GM23338 (cell line): ENCODE measurements around the gene UBN2. TPM values are rescaled to one million over a fixed set of nuclear protein-coding genes. Genes with fewer than 3 reads are reported as not detected.
A peak's percentile ranks its signal among the peaks of the same experiment; 100 is the strongest.

Experiments
- ATAC-seq: fragments of 200-7000 bp; cut with Tn5 transposase; 3 replicates; pipeline ENCODE4 v1.9.1; 2020
- DNase-seq: peaks from one replicate; pipeline ENCODE4 v3.0.0-alpha.2; 2015; ENCODE audit warnings: low spot score
- H2AFZ ChIP-seq: fragments of 200-600 bp; sonication (generic); 2 replicates; pipeline ENCODE4 v1.8.0; 2016; ENCODE audit warnings: antibody characterized with exemption, mild to moderate bottlenecking, moderate library complexity
- H3F3A ChIP-seq: fragments of 200-600 bp; sonication (generic); replicated peaks from 2 replicates; pipeline ENCODE4 v1.8.0; 2017; ENCODE audit warnings: antibody characterized with exemption, mixed run types, low read depth
- H3K27ac ChIP-seq: fragments of 200-600 bp; sonication (generic); 2 replicates; pipeline ENCODE4 v1.6.1; 2016; ENCODE audit warnings: low read depth
- H3K27me3 ChIP-seq: fragments of 200-600 bp; sonication (generic); 2 replicates; pipeline ENCODE4 v1.8.0; 2016; ENCODE audit warnings: mild to moderate bottlenecking, mixed run types, moderate library complexity; ENCODE audit not compliant: insufficient read depth
- H3K36me3 ChIP-seq: fragments of 200-600 bp; sonication (generic); 2 replicates; pipeline ENCODE4 v1.8.0; 2016; ENCODE audit warnings: mild to moderate bottlenecking; ENCODE audit not compliant: insufficient read depth
- H3K4me1 ChIP-seq: fragments of 200-600 bp; sonication (generic); 2 replicates; pipeline ENCODE4 v1.8.0; 2016; ENCODE audit warnings: mild to moderate bottlenecking, moderate library complexity; ENCODE audit not compliant: insufficient read depth
- H3K4me2 ChIP-seq: fragments of 200-600 bp; sonication (generic); 2 replicates; pipeline ENCODE4 v1.7.1; 2017; ENCODE audit warnings: mixed run types
- H3K4me3 ChIP-seq: fragments of 200-600 bp; sonication (generic); 2 replicates; pipeline ENCODE4 v1.6.1; 2016; ENCODE audit warnings: mixed run types
- H3K79me2 ChIP-seq: fragments of 200-600 bp; sonication (generic); replicated peaks from 2 replicates; pipeline ENCODE4 v1.8.0; 2017; ENCODE audit warnings: mild to moderate bottlenecking; ENCODE audit not compliant: insufficient read depth
- H3K9me2 ChIP-seq: fragments of 200-600 bp; sonication (generic); 2 replicates; pipeline ENCODE4 v1.8.0; 2017; ENCODE audit not compliant: insufficient read depth
- H4K20me1 ChIP-seq: fragments of 200-600 bp; sonication (generic); replicated peaks from 2 replicates; pipeline ENCODE4 v1.8.0; 2017; ENCODE audit warnings: mild to moderate bottlenecking; ENCODE audit not compliant: insufficient read depth
- H3K27ac Mint-ChIP-seq: 2 replicates; pipeline ENCODE4 v1.8.0; 2020; ENCODE audit warnings: inconsistent platforms, mild to moderate bottlenecking, moderate library complexity, mixed read lengths
- H3K27me3 Mint-ChIP-seq: 3 replicates; pipeline ENCODE4 v1.8.0; 2022; ENCODE audit warnings: low read depth, mild to moderate bottlenecking, moderate library complexity, mixed read lengths, inconsistent platforms; ENCODE audit not compliant: insufficient read depth, poor library complexity
- H3K36me3 Mint-ChIP-seq: 3 replicates; pipeline ENCODE4 v1.8.0; 2021; ENCODE audit warnings: low read depth, mild to moderate bottlenecking, inconsistent platforms, moderate library complexity, mixed read lengths
- H3K4me1 Mint-ChIP-seq: 3 replicates; pipeline ENCODE4 v1.8.0; 2020; ENCODE audit warnings: mild to moderate bottlenecking, inconsistent platforms, mixed read lengths
- H3K4me3 Mint-ChIP-seq: 3 replicates; pipeline ENCODE4 v1.8.0; 2021; ENCODE audit warnings: moderate library complexity, mild to moderate bottlenecking, inconsistent platforms, mixed read lengths
- H3K9me3 Mint-ChIP-seq: 3 replicates; pipeline ENCODE4 v1.8.0; 2020; ENCODE audit warnings: moderate library complexity, mild to moderate bottlenecking, inconsistent platforms, mixed read lengths
- CREB1 ChIP-seq: fragments of 250-450 bp; sonication (Bioruptor Pico); IDR thresholded peaks from 2 replicates; pipeline ENCODE4 v1.5.0; 2020; ENCODE audit warnings: low read depth, mild to moderate bottlenecking, moderate library complexity
- CTCF ChIP-seq, 2 experiments: fragments of 200-600 bp in 1 of 2; sonication (generic) in 1 of 2; conservative IDR thresholded peaks; 2 replicates each; pipeline versions ENCODE4 v1.5.1 to v1.6.1; 2016 to 2017; ENCODE audit warnings: antibody characterized with exemption in 2 of 2, low read depth in 2 of 2, mild to moderate bottlenecking in 2 of 2, moderate library complexity in 1 of 2
- ETS1 ChIP-seq: IDR thresholded peaks from 2 replicates; pipeline ENCODE4 v1.6.1; 2016; ENCODE audit warnings: antibody characterized with exemption
- EZH2 ChIP-seq: fragments of 200-600 bp; sonication (generic); IDR thresholded peaks from one replicate; pipeline ENCODE4 v1.8.0; 2017; ENCODE audit warnings: antibody characterized with exemption, mild to moderate bottlenecking, low read depth; ENCODE audit not compliant: unreplicated experiment
- EZH2phosphoT487 ChIP-seq: fragments of 200-600 bp; sonication (generic); IDR thresholded peaks from one replicate; pipeline ENCODE4 v1.8.1; 2018; ENCODE audit warnings: antibody characterized with exemption; ENCODE audit not compliant: unreplicated experiment
- JUNB ChIP-seq: IDR thresholded peaks from one replicate; pipeline ENCODE4 v1.6.1; 2016; ENCODE audit warnings: antibody characterized with exemption; ENCODE audit not compliant: unreplicated experiment
- NANOG ChIP-seq: IDR thresholded peaks from 2 replicates; pipeline ENCODE4 v1.6.1; 2016; ENCODE audit warnings: antibody characterized with exemption, borderline replicate concordance
- REST ChIP-seq: IDR thresholded peaks from one replicate; pipeline ENCODE4 v1.6.1; 2018; ENCODE audit warnings: antibody characterized with exemption; ENCODE audit not compliant: unreplicated experiment
- STAT1 ChIP-seq: IDR thresholded peaks from one replicate; pipeline ENCODE4 v1.6.1; 2016; ENCODE audit warnings: antibody characterized with exemption; ENCODE audit not compliant: unreplicated experiment
- ZNF114 ChIP-seq: fragments of 250-450 bp; sonication (Bioruptor Pico); IDR thresholded peaks from 2 replicates; pipeline ENCODE4 v1.5.0; 2020; ENCODE audit warnings: mild to moderate bottlenecking, moderate library complexity
- polyA plus RNA-seq: library from polyadenylated mRNA; unstranded; fragments of >200 nt; fragmentation: Nextera tagmentation; extraction: Ambion mirVana; gene quantifications from 2 replicates; pipeline ENCODE4 v1.2.1, GENCODE V29; 2016
- total RNA-seq: library from RNA; depleted of rRNA; stranded (reverse); fragments of >200 nt; shearing (Covaris generic); gene quantifications from 2 replicates; pipeline ENCODE4 v1.2.3, GENCODE V29; 2014

Gene UBN2
- total and polyA plus RNA-seq, 2 experiments from 2014 or later: 18.5 to 26.6 TPM

- no peak overlapping the region for H3K27ac Mint-ChIP-seq
- H3K9me3 Mint-ChIP-seq: no peaks in the 10 kb centered on the region
- no peak for ATAC-seq
Observed at GRCh38 chr7:139354729-139355128, 123.7 kb downstream of the UBN2 start.

GRCh38 chr7:139355320-139355719 lies 124.3 kb downstream of the UBN2 start:
- Histone ChIP-seq H3K27me3 (no peaks in the 10 kb centered on the region), H3K36me3 (no peaks in the 10 kb centered on the region), H4K20me1 (no peaks in the 10 kb centered on the region), H3K4me1 (peaks cover 7% of the 10 kb centered on the region), H3K27ac (no peak overlapping the region), H3K4me2 (no peak overlapping the region), H3F3A (0 out of 2 replicates have a peak, but pooled peaks cover 6% of the 10 kb centered on the region), H3K79me2 (no peaks in the 10 kb centered on the region), H3K4me3 (no peak overlapping the region), H2AFZ (no peak overlapping the region), H3K9me2 (no peaks in the 10 kb centered on the region)
- H3K36me3 Mint-ChIP-seq: peaks cover 5% of the 10 kb centered on the region
- no peak overlapping the region for H3K4me3 Mint-ChIP-seq
- peaks cover 17% of the 10 kb centered on the region for H3K4me1 Mint-ChIP-seq
- no peaks in the 10 kb centered on the region for H3K9me3 Mint-ChIP-seq
- ATAC-seq (no peak), DNase-seq (no peak)
- H3K27me3 Mint-ChIP-seq: peaks cover 8% of the 10 kb centered on the region
- H3K27ac Mint-ChIP-seq: no peak overlapping the region
- no peak for TF ChIP-seq REST
- no peak for TF ChIP-seq CREB1 (CRISPR knock-in tag)
- no peak for TF ChIP-seq ETS1
- no peak for TF ChIP-seq NANOG
- TF ChIP-seq JUNB: no peak
- TF ChIP-seq EZH2phosphoT487: no peak
- no peak for TF ChIP-seq EZH2
- no peak for TF ChIP-seq CTCF (conservative IDR thresholded peaks at IDR 0.05; ENCODE audit: low read depth in 2 of 2)
- TF ChIP-seq ZNF114: no peak
- no peak for TF ChIP-seq STAT1

More at GRCh38 chr7:139354729-139355128, 123.7 kb downstream of the UBN2 start:
- Mint-ChIP-seq H3K4me1 (peaks cover 17% of the 10 kb centered on the region), H3K27me3 (peaks cover 7% of the 10 kb centered on the region), H3K36me3 (peaks cover 6% of the 10 kb centered on the region), H3K4me3 (no peak overlapping the region)
- no peaks in the 10 kb centered on the region for H3K36me3 ChIP-seq
- H3K4me1 ChIP-seq: peaks cover 7% of the 10 kb centered on the region
- no peak overlapping the region for H3K4me3 ChIP-seq
- TF ChIP-seq CTCF (conservative IDR thresholded peaks at IDR 0.05; ENCODE audit: low read depth in 2 of 2) (0 out of 4 replicates have a peak, but pooled peaks of 1 of the 2 experiments have one; percentile 9), STAT1 (no peak)
- H3K27me3 ChIP-seq: no peaks in the 10 kb centered on the region
- H3K79me2 ChIP-seq: no peaks in the 10 kb centered on the region
- H4K20me1 ChIP-seq: no peaks in the 10 kb centered on the region
- DNase-seq: no peak
- no peaks in the 10 kb centered on the region for H3K9me2 ChIP-seq
- H3K4me2 ChIP-seq: no peak overlapping the region
- no peak overlapping the region for H3K27ac ChIP-seq
- no peak overlapping the region for H2AFZ ChIP-seq
- 0 out of 2 replicates have a peak, but pooled peaks cover 6% of the 10 kb centered on the region for H3F3A ChIP-seq
